Fibroblast of mammary gland (primary cell): ENCODE data around the gene PAK6.

Source experiments
- DNase-seq: peaks from one replicate; pipeline ENCODE4 v3.0.0-alpha.2; 2010; ENCODE audit warnings: low read depth
- H3K4me3 ChIP-seq: 2 replicates; pipeline ENCODE4 v1.5.1; 2011; ENCODE audit warnings: low read depth, mild to moderate bottlenecking, low read length, moderate library complexity; ENCODE audit not compliant: control insufficient read depth
- CTCF ChIP-seq: conservative IDR thresholded peaks from 2 replicates; pipeline ENCODE4 v1.5.1; 2011; ENCODE audit warnings: low read depth, low read length, inconsistent platforms; ENCODE audit not compliant: control insufficient read depth, insufficient read depth

Gene PAK6

GRCh38 chr15:40265355-40265754, 26.5 kb downstream of the PAK6 start:
- H3K4me3 ChIP-seq: no peak overlapping the region
- no peak for TF ChIP-seq CTCF

GRCh38 chr15:40265875-40266274, 27.0 kb downstream of the PAK6 start:
- H3K4me3 ChIP-seq: no peak overlapping the region
- no peak for TF ChIP-seq CTCF
- no peak for DNase-seq

More at GRCh38 chr15:40265355-40265754, 26.5 kb downstream of the PAK6 start:
- no peak for DNase-seq

- H3K4me3 ChIP-seq: no peak overlapping the region
- TF ChIP-seq CTCF: no peak
- peak; percentile 91 for DNase-seq
Observed at GRCh38 chr15:40266828-40267304, 28.0 kb downstream of the PAK6 start.

- DNase-seq: no peak
- no peak overlapping the region for H3K4me3 ChIP-seq
- no peak for TF ChIP-seq CTCF
Observed at GRCh38 chr15:40267670-40268069, 28.8 kb downstream of the PAK6 start.

- no peak for DNase-seq
- H3K4me3 ChIP-seq: no peak overlapping the region
- no peak for TF ChIP-seq CTCF
Observed at GRCh38 chr15:40269604-40270003, 30.7 kb downstream of the PAK6 start.

GRCh38 chr15:40270246-40270995, 31.6 kb downstream of the PAK6 start:
- H3K4me3 ChIP-seq: no peak overlapping the region
- DNase-seq: peak; percentile 27
- no peak for TF ChIP-seq CTCF
